Embryonic facial prominence (tissue), 1 donor: ENCODE measurements around the gene PWWP2B.
"Not testable (repeated sequence)": the region's sequence is repeated elsewhere in the genome, so short reads cannot be mapped to it uniquely, and the experiment has no call there.

Source experiments
- DNase-seq: peaks from one replicate; pipeline ENCODE4 v3.0.0-alpha.2; 2016; ENCODE audit errors: extremely low spot score

PWWP2B gene

GRCh38 chr10:132431537-132432175 is 34.7 kb downstream of the PWWP2B start:
- DNase-seq, result no peak

- DNase-seq, result no peak
Observed at GRCh38 chr10:132432176-132432540, 35.2 kb downstream of the PWWP2B start.

- no peak for DNase-seq
Observed at GRCh38 chr10:132433671-132434340, 36.8 kb downstream of the PWWP2B start.

- DNase-seq, result no peak
Observed at GRCh38 chr10:132434405-132435005, 37.5 kb downstream of the PWWP2B start.

GRCh38 chr10:132435320-132435719 is 38.3 kb downstream of the PWWP2B start:
- not testable (repeated sequence) for DNase-seq

GRCh38 chr10:132436096-132436495 is 39.1 kb downstream of the PWWP2B start:
- DNase-seq, result not testable (repeated sequence)

- DNase-seq, result no peak
Observed at GRCh38 chr10:132436861-132437410, 39.9 kb downstream of the PWWP2B start.

- DNase-seq, result no peak
Observed at GRCh38 chr10:132437541-132437950, 40.5 kb downstream of the PWWP2B start.

GRCh38 chr10:132438091-132439024 is 41.4 kb downstream of the PWWP2B start:
- no peak for DNase-seq

- no peak for DNase-seq
Observed at GRCh38 chr10:132439025-132439388, 42.0 kb downstream of the PWWP2B start.

- no peak for DNase-seq
Observed at GRCh38 chr10:132439424-132440163, 42.6 kb downstream of the PWWP2B start.

GRCh38 chr10:132440791-132441565 is 44.0 kb downstream of the PWWP2B start:
- no peak for DNase-seq

- no peak for DNase-seq
Observed at GRCh38 chr10:132441818-132442524, 45.0 kb downstream of the PWWP2B start.

- DNase-seq, result no peak
Observed at GRCh38 chr10:132442636-132443035, 45.6 kb downstream of the PWWP2B start.

GRCh38 chr10:132443605-132443982 is 46.6 kb downstream of the PWWP2B start:
- no peak for DNase-seq

- peak; percentile 78 for DNase-seq
Observed at GRCh38 chr10:132443983-132444876, 47.2 kb downstream of the PWWP2B start.

- DNase-seq, result no peak
Observed at GRCh38 chr10:132444877-132445351, 47.9 kb downstream of the PWWP2B start.

- no peak for DNase-seq
Observed at GRCh38 chr10:132445516-132446194, 48.7 kb downstream of the PWWP2B start.
